Stimulated activated CD4-positive, alpha-beta T cell treated with anti-CD3 and anti-CD28 coated beads, TNF-alpha, amount 100 ng/mL, for 4 hours (primary cell): ENCODE measurements around the gene PAPPA.

Source experiments
- DNase-seq, 3 experiments: peaks; one replicate each; pipeline ENCODE4 v3.0.0-alpha.2; 2020; ENCODE audit warnings: low read depth in 3 of 3

PAPPA gene

DNA sequence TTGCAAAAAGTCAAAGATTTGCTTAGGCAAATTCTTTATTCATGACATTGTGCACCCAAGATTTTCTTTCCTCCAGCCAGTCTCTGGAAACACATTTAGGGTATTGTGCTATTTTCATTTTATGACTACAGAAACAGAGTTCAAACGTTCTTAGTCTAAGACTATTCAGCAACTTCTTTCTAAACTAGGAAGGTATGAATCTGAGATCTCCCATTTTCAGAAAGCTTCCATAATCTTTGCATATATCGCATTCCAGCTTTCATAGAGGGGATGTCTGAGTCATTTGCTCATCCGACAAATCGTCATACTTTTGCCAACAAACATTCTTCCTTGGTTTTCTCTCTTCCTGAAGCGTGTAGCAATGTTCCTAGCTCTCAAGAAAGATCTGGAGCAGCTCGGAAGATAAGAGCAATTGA lies 1.6 kb upstream of the PAPPA start:
- DNase-seq: no peak

- no peak for DNase-seq
Measured at GRCh38 chr9:116152390-116152789, 1.2 kb upstream of the PAPPA start.

DNA sequence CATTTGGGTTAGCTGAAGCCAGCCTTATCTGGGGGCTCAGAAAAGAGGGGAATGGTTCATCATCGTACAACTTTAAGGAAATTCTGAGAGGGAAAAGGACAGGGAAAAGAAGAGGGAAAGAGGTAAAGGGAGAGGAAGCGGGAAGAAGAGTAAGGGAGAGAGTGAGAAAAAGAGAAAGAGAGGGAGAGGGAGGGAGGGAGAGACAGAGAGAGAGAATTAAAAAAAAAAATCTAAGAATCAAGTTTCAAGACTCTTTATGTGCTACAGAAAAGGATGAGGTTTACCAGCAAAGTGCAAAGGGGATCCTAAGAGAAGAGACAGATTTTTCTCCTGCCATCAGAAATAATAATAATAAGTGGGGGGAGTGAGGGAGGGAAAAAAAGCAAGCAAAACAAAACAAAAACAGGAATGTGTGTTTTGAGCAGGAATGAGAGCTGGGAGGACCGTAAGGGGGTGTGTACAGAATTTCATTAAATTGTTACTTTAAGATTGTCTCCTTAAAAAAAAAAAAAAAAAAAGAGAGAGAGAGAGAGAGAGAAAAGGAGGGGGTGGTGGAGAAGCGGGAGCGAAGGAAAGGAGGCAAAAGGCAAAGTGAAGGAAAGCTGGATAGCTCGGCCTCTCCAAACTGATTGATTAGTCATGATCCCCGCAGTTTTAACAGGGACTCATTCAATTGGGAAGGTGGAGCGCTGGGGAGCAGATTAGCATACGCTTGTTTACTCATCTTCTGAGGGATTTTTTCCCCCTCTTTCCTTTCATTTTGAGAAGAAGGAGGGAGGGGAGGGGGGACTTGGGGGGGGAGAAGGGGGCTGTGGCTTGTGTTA lies 438 bp upstream of the PAPPA start:
- no peak for DNase-seq

DNA sequence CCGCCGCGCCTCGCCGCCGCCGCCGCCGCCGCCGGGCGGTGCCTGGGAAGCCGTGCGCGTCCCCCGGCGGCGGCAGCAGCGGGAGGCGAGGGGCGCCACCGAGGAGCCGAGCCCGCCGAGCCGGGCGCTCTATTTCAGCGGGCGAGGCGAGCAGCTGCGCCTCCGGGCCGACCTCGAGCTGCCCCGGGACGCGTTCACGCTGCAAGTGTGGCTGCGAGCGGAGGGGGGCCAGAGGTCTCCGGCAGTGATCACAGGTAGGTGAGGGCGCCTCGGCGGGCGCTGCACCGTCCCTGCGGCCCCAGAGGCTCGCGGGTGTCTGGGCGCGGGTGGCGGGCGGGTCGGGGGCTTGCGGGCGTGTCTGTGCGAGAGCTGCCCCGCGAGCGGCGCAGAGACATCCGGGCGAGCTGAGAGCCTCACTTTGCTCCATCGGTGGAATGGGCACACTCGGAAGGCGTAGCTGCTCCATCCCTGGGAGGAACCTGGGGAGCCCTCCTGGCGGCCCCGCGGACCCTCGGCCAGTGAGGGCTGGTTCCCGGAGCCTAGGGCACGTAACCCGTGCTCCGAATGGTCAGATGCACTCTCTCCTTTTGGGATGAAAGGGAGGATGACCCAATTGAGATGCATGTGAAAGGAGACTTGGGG lies 864 bp downstream of the PAPPA start:
- DNase-seq: no peak

DNA sequence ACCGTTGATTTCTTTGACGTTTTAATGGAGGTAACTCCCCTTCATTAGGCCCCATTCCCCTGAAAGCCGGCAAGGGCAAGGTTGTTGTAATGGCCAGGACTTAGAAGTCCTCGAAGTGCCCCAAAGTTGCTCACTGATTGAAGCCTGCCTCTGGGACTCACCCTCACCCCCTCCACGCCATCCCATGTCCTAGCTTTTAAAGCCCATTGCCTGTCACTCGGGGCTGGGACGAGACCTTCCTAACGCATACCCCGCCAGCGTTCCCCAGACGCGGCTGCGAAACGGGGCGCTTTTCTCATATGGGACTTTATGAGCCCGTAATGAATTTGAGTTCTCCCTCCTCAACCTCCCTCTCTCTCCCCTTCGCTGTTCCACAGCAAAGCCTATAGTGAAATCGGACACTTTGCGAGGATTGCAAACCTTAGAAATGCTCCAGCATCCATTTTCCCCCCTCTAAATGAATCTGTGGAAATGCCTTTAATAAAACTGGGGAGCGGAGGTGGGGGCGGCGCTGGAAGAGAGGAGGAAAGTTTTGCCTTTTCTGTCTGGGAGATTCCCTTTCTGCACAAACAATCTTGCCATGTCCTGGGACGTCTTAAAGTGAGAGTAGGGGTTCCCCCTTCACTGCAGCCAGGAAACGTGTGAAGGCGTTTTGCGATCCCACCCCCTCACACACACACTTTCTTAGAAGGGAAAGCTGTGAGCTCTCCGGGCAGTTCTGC lies 1.5 kb downstream of the PAPPA start:
- no peak for DNase-seq

DNA sequence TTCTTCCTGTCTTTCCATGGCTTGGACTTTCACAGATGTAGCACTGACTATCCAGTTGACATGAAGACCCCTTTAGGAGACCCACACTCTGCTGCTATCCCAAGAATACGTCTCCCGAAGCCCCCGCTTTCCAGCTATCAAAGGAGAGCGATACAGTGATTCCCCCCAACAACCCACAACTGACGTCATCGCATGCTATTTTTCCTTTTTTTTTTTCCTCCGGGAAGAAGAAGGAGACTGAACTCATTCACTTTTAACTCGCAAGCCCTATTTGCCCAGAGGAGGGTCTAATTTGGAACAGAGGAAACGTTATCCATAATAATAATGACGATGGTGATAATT lies 2.1 kb downstream of the PAPPA start:
- no peak for DNase-seq

DNA sequence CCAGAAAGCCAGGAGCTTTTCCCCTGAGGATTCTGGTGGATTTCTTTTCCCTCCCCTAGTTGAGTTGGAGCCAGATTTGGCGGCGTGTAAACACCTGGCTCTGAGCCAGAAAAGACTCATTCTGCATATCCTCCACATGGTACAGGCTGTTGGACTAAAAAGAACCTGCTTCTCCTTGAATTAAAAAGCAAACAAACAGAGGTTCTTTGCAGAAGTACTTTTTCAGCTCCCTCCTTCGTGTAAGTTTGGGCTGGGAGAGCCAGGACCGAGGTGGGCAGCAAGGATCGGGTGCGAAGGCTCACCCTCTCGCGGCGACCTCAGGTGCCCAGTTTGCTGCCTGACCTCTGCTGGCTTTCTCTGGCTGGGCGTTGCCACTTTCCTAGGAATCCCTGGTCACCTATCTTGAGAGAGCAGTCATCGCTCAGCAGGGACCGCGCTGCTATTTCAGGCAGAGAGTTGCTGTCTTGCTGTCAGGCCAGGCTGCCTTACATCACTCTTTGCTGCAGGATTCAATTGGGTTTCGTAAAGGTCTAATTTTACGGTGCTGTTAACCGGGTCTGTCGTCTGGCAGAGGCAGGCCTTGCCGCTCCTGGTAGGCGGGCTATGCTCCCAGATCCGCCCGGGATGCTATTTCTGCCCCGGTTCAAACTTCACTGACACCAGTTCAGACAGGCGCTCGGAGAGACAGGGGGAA lies 3.2 kb downstream of the PAPPA start:
- DNase-seq: no peak

DNA sequence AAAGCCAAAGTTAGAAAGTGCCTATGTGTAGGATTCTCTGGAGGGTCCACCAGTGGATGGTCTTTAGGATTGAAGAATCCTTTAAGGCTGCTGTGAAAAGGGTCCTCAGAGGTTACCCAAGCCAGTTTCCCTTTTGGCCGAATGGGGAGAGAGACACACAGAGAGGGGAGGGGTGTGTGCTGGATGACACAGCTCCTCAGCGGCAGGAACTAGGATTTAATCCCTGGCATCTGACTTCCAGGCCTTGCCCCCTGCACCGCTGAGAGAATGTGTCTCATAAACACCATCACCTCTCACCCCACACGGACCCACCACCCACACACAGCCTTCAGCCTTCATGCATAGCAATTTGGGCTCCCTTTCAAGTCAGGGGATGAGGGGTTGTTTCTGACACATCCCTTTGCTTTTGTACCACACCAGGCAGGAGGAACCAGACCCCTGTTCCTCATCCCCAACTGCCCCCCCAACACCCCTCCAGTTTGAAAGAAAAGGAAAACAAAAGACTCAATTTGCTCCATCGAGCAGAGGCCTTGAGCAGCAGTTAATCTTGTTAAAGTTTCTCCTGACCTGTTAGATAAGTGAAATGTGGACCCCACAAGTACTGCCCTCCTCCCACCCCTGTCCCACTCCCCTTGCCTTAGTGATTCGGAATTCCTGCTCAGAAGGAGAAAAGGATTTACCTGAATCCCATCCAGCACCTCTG lies 4.0 kb downstream of the PAPPA start:
- no peak for DNase-seq

GRCh38 chr9:116160676-116161571 lies 7.3 kb downstream of the PAPPA start:
- DNase-seq: no peak

DNA sequence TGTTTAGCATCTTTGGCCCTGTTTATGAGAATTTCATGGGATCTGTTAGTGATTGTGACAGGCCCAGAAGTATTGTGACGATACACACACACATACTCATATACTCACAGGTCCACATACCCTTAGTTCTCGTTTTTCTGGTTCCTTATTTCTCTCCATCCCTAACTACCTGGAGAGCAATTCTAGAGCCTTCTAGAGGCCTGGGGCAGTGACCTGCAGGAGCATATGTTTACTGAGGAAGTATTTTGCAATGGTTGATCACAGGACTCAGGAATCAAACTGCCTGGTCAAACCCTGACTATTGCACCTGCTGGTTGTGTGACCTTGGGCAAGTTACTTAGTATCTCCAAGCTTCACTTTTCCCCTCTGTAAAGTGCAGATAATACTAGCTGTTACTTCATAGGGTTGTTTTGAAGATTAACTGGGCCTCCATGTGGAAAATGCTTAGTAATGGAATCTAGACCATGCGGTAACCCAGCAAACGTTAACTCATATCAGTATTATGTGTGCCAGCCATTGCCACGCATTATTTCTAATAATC lies 8.7 kb downstream of the PAPPA start:
- DNase-seq: no peak

DNA sequence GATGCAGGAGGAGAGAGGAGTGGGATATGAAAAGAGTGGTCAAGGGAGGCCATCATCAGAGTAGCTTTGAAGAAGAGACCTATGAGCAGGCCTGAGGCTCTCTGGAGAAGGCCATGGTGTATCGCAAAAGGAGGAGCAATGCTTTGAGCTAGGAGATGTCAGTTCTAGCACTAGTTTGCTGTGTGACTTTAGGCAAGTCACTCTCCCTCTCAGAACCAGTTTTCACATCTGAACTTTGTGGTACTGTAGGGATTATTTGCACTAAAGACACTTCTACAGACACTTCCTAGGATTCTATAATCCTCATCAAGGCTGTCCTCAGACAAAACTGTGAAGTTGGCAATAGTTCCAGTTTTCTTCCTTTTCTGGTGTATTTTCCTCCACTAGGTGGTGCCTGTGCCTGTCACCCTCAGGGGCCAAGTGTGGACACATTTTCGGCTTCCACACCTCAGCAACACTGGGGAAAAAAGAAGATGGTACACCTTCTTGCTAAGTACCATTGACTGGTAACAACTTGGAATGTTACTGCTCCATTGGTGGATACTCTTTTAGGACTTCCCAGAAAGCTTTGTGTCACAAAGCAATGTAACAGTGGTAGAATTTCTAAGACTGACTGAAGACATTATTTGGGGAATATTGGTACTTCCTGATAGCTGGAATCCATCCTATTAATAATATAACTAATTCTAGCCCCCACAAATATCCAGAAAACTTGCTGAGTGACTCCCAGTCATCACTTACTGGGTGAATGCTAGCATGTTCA lies 9.9 kb downstream of the PAPPA start:
- no peak for DNase-seq

DNA sequence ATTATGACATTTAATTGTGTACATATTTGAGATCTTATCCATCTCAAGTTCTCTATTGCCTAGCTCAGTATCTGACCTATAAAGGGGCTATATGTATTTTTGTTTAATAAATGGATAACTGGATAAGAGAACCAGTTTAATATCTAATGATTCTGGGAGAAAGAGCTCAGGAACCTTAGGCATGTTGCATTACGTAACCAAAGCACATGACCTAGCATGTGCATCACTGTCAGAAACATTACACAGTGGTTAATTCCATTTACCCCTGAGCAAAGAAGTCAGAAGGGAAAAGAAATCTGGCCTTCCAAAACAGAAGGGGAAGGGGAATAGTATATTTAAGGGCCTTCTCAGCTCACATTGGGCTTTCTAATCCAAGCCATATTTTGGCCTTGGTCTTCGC lies 12.3 kb downstream of the PAPPA start:
- DNase-seq: no peak

DNA sequence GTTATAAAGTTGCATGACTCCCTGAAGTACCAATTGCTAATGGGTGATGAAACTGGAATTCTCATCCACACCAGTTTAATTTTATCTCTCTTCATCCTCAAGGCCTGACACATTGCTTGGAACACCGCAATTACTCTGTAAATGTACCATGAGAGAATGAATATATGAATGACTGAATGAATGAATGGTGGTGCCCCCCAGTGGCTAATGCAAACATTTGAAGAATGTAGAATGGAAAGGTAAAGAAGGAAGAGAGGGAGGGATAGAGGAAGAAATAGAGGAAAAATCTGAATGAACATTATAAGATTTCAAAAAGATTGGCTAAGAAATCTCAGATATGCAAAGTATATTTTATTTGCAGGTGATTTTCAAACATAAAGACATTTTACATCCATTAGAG lies 13.1 kb downstream of the PAPPA start:
- DNase-seq: no peak

DNA sequence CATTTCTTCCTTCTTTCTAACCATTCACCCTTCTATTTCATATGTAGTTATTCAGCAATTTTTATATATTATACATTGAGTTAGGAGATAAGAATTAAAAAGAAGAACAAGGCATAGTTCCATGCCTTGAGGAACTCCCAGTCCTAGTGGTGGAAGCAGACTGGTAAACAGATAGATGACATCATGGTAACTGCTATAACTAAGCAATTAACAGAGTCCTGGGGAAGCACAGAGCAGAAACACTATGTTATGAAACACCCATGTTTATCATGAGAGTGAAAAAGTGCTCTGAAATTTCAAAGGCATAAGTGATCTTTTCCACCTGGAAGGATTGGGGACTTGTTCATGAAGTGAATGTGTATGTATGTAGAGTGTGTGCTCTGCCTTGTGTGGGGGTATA lies 14.6 kb downstream of the PAPPA start:
- no peak for DNase-seq

- no peak for DNase-seq
Measured at GRCh38 chr9:116172216-116172615, 18.6 kb downstream of the PAPPA start.

DNA sequence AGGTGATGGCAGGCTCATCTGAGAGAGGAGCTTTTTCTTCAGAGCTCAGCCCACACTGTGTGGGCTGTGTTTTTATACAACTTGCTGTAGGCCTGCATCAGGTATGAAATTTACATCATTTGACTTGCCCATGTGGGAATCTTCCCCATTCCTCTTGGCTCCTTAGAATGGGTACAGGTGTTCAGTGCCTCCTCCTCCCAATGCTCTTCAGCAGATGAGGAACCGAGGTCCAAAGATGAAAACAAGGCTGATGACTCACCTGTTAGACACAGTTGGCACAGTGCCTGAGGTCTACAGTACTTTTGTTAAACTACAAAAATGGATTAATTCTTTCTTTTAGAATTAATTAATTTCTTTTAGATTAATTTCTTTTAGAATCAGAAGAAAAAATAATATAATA lies 20.8 kb downstream of the PAPPA start:
- no peak for DNase-seq

DNA sequence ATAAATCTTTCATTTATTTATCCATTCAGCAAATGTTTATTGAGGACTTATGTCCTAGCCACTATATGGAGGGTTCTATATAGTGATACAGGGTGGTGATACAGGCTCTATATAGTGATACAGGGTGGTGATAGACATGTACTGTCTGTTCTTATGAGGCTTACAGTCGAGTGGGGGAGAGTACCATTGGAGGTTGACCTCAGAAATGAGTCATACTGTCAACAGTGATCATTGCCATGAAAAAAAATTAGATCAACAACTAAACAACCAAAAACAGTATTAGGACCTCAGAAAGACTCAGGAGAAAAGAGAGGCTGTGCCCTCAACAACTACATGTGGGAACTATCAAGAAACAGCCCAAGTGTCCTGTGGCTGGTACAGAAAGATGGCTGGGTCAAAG lies 22.0 kb downstream of the PAPPA start:
- no peak for DNase-seq

- DNase-seq: no peak
Measured at GRCh38 chr9:116178481-116179211, 25.1 kb downstream of the PAPPA start.

- no peak for DNase-seq
Measured at GRCh38 chr9:116179568-116179967, 26.0 kb downstream of the PAPPA start.
